Endothelial cell of umbilical vein (primary cell): ENCODE results near the gene C9orf78. TPM values are rescaled to one million over a fixed set of nuclear protein-coding genes. Genes with fewer than 3 reads are reported as not detected.

Source experiments
- BruUV-seq: library from RNA; stranded (reverse); fragments of 400-500 nt; replicated peaks from 2 replicates; lab custom pipeline; 2021; lab: Mats Ljungman, UMichigan
- CTCF ChIA-PET: fragments of 300-600, 350-600 bp; sonication (Branson Sonifier 250); formaldehyde crosslinking; loops from one replicate; lab custom pipeline; 2021; ENCODE audit warnings: antibody characterized with exemption, inconsistent platforms; lab: Charles Lee
- POLR2A ChIA-PET: fragments of 300-600, 350-600 bp; sonication (Branson Sonifier 250); formaldehyde crosslinking; loops from one replicate; lab custom pipeline; 2021; ENCODE audit warnings: antibody characterized with exemption, inconsistent platforms; lab: Charles Lee
- DNase-seq: peaks from one replicate; pipeline ENCODE4 v3.0.0-alpha.2; 2011; ENCODE audit warnings: low read depth, low spot score
- FAIRE-seq: peaks from 2 replicates; lab custom pipeline; 2011; peaks lifted over from hg19 to GRCh38; lab: Jason Lieb, UNC
- H2AFZ ChIP-seq: 2 replicates; pipeline ENCODE4 v1.6.0; 2012; ENCODE audit warnings: low read depth, low read length, control low read depth, inconsistent platforms
- H3K27ac ChIP-seq: 2 replicates; pipeline ENCODE4 v1.5.1; 2011; ENCODE audit warnings: low read depth, mild to moderate bottlenecking, control low read depth, low read length, moderate library complexity; ENCODE audit not compliant: insufficient read depth
- H3K27me3 ChIP-seq, 2 experiments: 2 replicates each; pipeline versions ENCODE4 v1.6.0 to v1.6.1; 2011; ENCODE audit warnings: low read length in 2 of 2, mixed read lengths in 1 of 2; ENCODE audit not compliant: control insufficient read depth in 2 of 2, insufficient read depth in 2 of 2
- H3K36me3 ChIP-seq, 2 experiments: 2 replicates in 1 of 2; 3 replicates in 1 of 2; pipeline ENCODE4 v1.5.1; 2011; ENCODE audit warnings: low read length in 2 of 2, mild to moderate bottlenecking in 1 of 2, moderate library complexity in 1 of 2; ENCODE audit not compliant: control insufficient read depth in 2 of 2, insufficient read depth in 2 of 2; ENCODE audit errors: extremely low read depth in 1 of 2
- H3K4me1 ChIP-seq: 3 replicates; pipeline ENCODE4 v1.5.1; 2011; ENCODE audit warnings: mild to moderate bottlenecking, low read length; ENCODE audit not compliant: control insufficient read depth, insufficient read depth; ENCODE audit errors: extremely low read depth
- H3K4me2 ChIP-seq: 2 replicates; pipeline ENCODE4 v1.6.1; 2011; ENCODE audit warnings: low read length, control low read depth, mixed read lengths; ENCODE audit not compliant: insufficient read depth
- H3K4me3 ChIP-seq, 3 experiments: fragments of 200-600 bp in 1 of 3; sonication (generic), shearing (Covaris generic) in 1 of 3; replicated peaks in 1 of 3; 2 replicates each; pipeline ENCODE4 v1.5.1; 2011 to 2016; ENCODE audit warnings: control low read depth in 3 of 3, low read length in 3 of 3, mild to moderate bottlenecking in 2 of 3, inconsistent platforms in 1 of 3, low read depth in 1 of 3, moderate library complexity in 1 of 3; ENCODE audit not compliant: insufficient read depth in 1 of 3
- H3K79me2 ChIP-seq: 2 replicates; pipeline ENCODE4 v1.6.0; 2012; ENCODE audit warnings: low read length, inconsistent platforms; ENCODE audit not compliant: control insufficient read depth, insufficient read depth
- H3K9ac ChIP-seq: replicated peaks from 2 replicates; pipeline ENCODE3; 2011; ENCODE audit warnings: low read length, control low read depth; ENCODE audit not compliant: insufficient read depth; ENCODE audit errors: extremely low read depth
- H3K9me1 ChIP-seq: replicated peaks from 3 replicates; pipeline ENCODE4 v1.6.0; 2011; ENCODE audit warnings: mild to moderate bottlenecking, low read length; ENCODE audit not compliant: control insufficient read depth, insufficient read depth; ENCODE audit errors: extremely low read depth
- H3K9me3 ChIP-seq: replicated peaks from 2 replicates; pipeline ENCODE4 v1.5.1; 2012; ENCODE audit warnings: low read length, inconsistent platforms; ENCODE audit not compliant: control insufficient read depth, insufficient read depth
- H4K20me1 ChIP-seq: replicated peaks from 2 replicates; pipeline ENCODE3; 2011; ENCODE audit warnings: mild to moderate bottlenecking, low read length; ENCODE audit not compliant: control insufficient read depth, insufficient read depth; ENCODE audit errors: extremely low read depth
- CTCF ChIP-seq, 2 donors: IDR thresholded peaks; 1 replicate in 1 of 2; 2 replicates in 1 of 2; pipeline ENCODE4 v1.5.1; 2011; ENCODE audit warnings: low read length in 2 of 2, mild to moderate bottlenecking in 2 of 2, moderate library complexity in 2 of 2, control low read depth in 1 of 2, inconsistent platforms in 1 of 2, low read depth in 1 of 2; ENCODE audit not compliant: insufficient read depth in 1 of 2; ENCODE audit errors: extremely low read depth in 1 of 2
- EZH2 ChIP-seq: IDR thresholded peaks from 2 replicates; pipeline ENCODE4 v1.6.1; 2012; ENCODE audit warnings: borderline replicate concordance, low read depth, mild to moderate bottlenecking, moderate library complexity, low read length, inconsistent platforms; ENCODE audit not compliant: severe bottlenecking
- FOS ChIP-seq: IDR thresholded peaks from 2 replicates; pipeline ENCODE4 v1.6.1; 2011; ENCODE audit warnings: mild to moderate bottlenecking, low read length, moderate library complexity, borderline replicate concordance; ENCODE audit not compliant: insufficient read depth
- GATA2 ChIP-seq: IDR thresholded peaks from 2 replicates; pipeline ENCODE4 v1.7.0; 2011; ENCODE audit warnings: low read depth, mild to moderate bottlenecking, moderate library complexity, mixed read lengths, low read length; ENCODE audit not compliant: insufficient read length, insufficient read depth
- JUN ChIP-seq: IDR thresholded peaks from 2 replicates; pipeline ENCODE4 v1.6.1; 2011; ENCODE audit warnings: borderline replicate concordance, low read depth; ENCODE audit not compliant: insufficient read length, insufficient read depth
- MAX ChIP-seq: IDR thresholded peaks from 2 replicates; pipeline ENCODE4 v1.6.1; 2011; ENCODE audit not compliant: insufficient read depth, insufficient read length
- MYC ChIP-seq: IDR thresholded peaks from one replicate; pipeline ENCODE4 v1.6.1; 2011; ENCODE audit warnings: mild to moderate bottlenecking, low read depth, low read length
- POLR2A ChIP-seq: IDR thresholded peaks from 2 replicates; pipeline ENCODE4 v1.6.1; 2012; ENCODE audit warnings: low read depth, mild to moderate bottlenecking, control low read depth, low read length
- POLR2AphosphoS5 ChIP-seq: IDR thresholded peaks from 2 replicates; pipeline ENCODE4 v1.6.1; 2012; ENCODE audit warnings: low read depth, mild to moderate bottlenecking, control low read depth, low read length, moderate library complexity; ENCODE audit not compliant: insufficient read depth
- dilution Hi-C: fragments of 300-500 bp; cut with MboI; formaldehyde crosslinking; loops from one replicate; pipeline ENCODE4 v1.15.0; 2019; ENCODE audit warnings: low sequenced_read_pairs; ENCODE audit not compliant: extremely low pct_ligation_motif_present
- intact Hi-C: fragments of 100-400 bp; cut with micrococcal nuclease; formaldehyde crosslinking; loops from one replicate; pipeline ENCODE4 v1.10.0; 2022
- polyA plus RNA-seq, 4 experiments: library from polyadenylated mRNA; depleted of rRNA in 3 of 4; stranded (reverse) in 3 of 4; unstranded in 1 of 4; fragments of >200 nt; gene quantifications; 2 replicates each; pipeline versions ENCODE4 v1.2.1 to v1.2.3, GENCODE V29; 2011 to 2012; ENCODE audit warnings: missing spikeins in 1 of 4
- total RNA-seq: library from RNA; stranded (reverse); gene quantifications from 2 replicates; pipeline ENCODE4 v1.2.3, GENCODE V29; 2021

The C9orf78 gene
- total and polyA plus RNA-seq, 2 donors (not counting 3 experiments of a cell fraction or from before 2014, with no cell fraction given), result 17.9 to 34.6 TPM

- DNase-seq (no peak), FAIRE-seq (no peak)
- no TSS peak for BruUV-seq
- no peak overlapping the region for H3K4me2 ChIP-seq
- peaks cover 4% of the 10 kb centered on the region for H3K4me1 ChIP-seq
- H4K20me1 ChIP-seq, result no peaks in the 10 kb centered on the region
- intact Hi-C loops, result no loop called here
- no peak overlapping the region for H2AFZ ChIP-seq
- ChIA-PET POLR2A (no interaction called here), CTCF (interaction anchor here (1.8 to 2.5 kb wide), 4 partner anchors 41 to 647 kb away, joined by 6 to 28 read pairs (median 9); partner anchors contain the start of gene ASB6)
- no peaks in the 10 kb centered on the region for H3K36me3 ChIP-seq
- H3K79me2 ChIP-seq, result no peaks in the 10 kb centered on the region
- no peak overlapping the region for H3K27ac ChIP-seq
- no peaks in the 10 kb centered on the region for H3K9me3 ChIP-seq
- H3K4me3 ChIP-seq, result no peak overlapping the region
- peaks cover 0 to 2% of the 10 kb centered on the region in 2 experiments for H3K27me3 ChIP-seq
- TF ChIP-seq MAX (no peak), FOS (no peak), CTCF (IDR thresholded peaks at IDR 0.05; ENCODE audit: extremely low read depth in 1 of 2, insufficient read depth in 1 of 2, low read depth in 1 of 2, low read length in 2 of 2) (no peak), JUN (no peak), POLR2A (no peak), EZH2 (no peak), MYC (no peak), POLR2AphosphoS5 (no peak), GATA2 (no peak)
- no peaks in the 10 kb centered on the region for H3K9me1 ChIP-seq
- dilution Hi-C loops, result loop anchor here (5.0 kb wide), 1 partner anchor 51 kb away; no protein-coding TSS in a partner anchor
- no peak overlapping the region for H3K9ac ChIP-seq
Observed at GRCh38 chr9:129778469-129778868, 56.6 kb downstream of the C9orf78 start.
